ENCODE results near the gene PGA5.
"Not testable (repeated sequence)": the region's sequence is repeated elsewhere in the genome, so short reads cannot be mapped to it uniquely, and the experiment has no call there.

PGA5 gene

GRCh38 chr11:61240875-61241274, at the start of gene PGA5:
TSS of gene PGA5 (plus strand) at chr11:61241175. CDS start at chr11:61241227, 52 bp downstream.
- not testable (repeated sequence) for DNase-seq

DNA sequence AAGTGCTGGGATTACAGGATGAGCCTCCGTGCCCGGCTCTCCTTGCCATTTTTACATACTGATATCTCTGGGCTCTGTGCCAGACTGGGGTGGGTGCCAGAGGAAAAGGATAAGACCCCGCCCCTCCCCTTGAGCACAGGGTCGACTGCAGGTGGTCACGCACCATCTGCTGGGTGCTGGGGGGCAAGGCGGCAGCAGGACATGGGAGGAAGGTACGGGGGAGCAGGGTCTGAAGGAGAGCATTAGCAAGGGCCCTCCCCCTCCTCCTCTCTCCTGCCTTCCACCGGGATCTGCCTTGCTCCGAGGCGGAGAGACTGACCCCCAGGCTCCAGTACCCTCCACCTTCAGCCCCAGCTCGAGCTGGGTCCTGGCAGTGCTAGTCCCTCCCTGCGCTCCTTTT, 47.4 kb upstream of the PGA5 start:
- DNase-seq, result no peak

GRCh38 chr11:61194169-61194671, 46.8 kb upstream of the PGA5 start:
- no peak for DNase-seq

GRCh38 chr11:61194981-61195695, 45.8 kb upstream of the PGA5 start:
- DNase-seq, result no peak

GRCh38 chr11:61195719-61196118, 45.3 kb upstream of the PGA5 start:
- no peak for DNase-seq

DNA sequence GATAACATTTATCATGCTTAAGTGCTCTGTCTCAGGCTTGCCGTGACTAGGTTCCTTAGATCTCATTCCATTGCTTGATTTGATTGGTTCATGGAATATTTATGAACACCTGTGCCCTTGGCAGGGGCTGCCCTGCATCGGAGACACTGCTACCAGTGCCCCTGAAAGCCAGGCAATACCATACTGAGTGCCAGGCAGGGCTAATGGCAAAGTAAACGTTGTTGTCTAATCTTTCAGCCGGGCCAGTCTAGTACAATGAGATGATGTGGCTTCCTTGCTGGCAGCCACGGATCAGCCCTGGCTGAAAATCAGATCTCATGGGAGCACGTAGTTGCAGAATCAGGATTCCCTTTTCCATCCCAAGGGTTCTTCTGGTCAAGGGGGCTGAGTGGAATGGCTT, 42.6 kb upstream of the PGA5 start:
- no peak for DNase-seq

- no peak for DNase-seq
Measured at GRCh38 chr11:61198948-61199523, 41.9 kb upstream of the PGA5 start.

DNA sequence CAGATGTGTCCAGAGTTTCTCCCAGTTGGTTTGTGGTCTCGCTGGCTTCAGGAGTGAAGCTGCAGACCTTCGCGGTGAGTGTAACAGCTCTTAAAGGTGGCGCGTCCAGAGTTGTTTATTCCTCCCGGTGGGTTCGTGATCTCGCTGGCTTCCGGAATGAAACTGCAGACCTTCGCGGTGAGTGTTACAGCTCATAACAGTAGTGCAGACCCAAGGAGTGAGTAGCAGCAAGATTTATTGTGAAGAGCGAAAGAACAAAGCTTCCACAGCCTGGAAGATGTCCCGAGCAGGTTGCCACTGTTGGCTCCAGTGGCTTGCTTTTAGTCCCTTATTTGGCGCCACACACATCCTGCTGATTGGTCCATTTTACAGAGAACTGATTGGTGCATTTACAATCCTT, 39.5 kb upstream of the PGA5 start:
- DNase-seq, result peak; percentile 12

GRCh38 chr11:61202950-61203746, 37.8 kb upstream of the PGA5 start, which contains the start of gene PGA3:
TSS of gene PGA3 (plus strand) at chr11:61203515. CDS start at chr11:61203565, 50 bp downstream.
- not testable (repeated sequence) for DNase-seq

DNA sequence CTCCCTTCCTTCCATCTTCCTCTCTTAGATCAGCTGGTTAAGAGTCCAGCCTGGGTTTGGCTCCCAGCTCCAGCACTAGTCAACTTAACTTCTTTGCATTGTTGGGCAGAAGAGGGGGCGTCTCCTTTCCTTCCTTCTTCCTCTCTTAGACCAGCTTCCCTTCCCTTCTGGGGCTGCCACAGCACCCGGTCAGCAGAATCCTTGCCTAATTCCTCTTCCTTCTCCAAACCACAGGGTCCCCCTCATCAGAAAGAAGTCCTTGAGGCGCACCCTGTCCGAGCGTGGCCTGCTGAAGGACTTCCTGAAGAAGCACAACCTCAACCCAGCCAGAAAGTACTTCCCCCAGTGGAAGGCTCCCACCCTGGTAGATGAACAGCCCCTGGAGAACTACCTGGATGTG, 37.1 kb upstream of the PGA5 start:
- DNase-seq, result not testable (repeated sequence)

GRCh38 chr11:61204502-61205059, 36.4 kb upstream of the PGA5 start:
- DNase-seq, result not testable (repeated sequence)

- not testable (repeated sequence) for DNase-seq
Measured at GRCh38 chr11:61207636-61208310, 33.2 kb upstream of the PGA5 start.

- DNase-seq, result not testable (repeated sequence)
Measured at GRCh38 chr11:61210629-61211028, 30.3 kb upstream of the PGA5 start.

DNA sequence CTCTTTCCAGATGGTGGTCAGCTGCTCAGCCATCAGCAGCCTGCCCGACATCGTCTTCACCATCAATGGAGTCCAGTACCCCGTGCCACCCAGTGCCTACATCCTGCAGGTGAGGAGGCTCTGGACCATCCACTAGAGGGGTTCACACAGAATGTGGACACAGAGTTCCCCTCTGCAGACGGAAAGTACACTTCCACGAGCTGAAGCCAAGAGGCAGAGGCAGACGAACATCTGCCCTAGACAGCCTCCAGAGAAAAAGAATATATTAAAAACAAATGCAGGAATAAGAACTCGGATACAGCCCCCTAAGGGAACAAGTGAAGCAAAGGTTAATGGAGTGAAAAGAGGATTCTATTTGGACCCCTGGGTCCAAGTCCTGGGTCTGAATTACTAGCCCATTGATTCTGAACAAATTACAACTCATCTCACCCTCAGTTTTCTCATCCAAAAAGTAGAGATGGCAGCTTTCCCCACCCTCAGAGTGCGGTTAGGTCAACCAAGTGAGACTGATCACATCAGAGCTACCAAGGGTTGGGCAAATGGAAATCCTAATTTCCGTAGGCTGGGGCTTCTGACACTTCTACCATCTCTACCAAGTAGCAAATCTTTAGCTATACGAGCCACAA, 29.5 kb upstream of the PGA5 start:
- not testable (repeated sequence) for DNase-seq

DNA sequence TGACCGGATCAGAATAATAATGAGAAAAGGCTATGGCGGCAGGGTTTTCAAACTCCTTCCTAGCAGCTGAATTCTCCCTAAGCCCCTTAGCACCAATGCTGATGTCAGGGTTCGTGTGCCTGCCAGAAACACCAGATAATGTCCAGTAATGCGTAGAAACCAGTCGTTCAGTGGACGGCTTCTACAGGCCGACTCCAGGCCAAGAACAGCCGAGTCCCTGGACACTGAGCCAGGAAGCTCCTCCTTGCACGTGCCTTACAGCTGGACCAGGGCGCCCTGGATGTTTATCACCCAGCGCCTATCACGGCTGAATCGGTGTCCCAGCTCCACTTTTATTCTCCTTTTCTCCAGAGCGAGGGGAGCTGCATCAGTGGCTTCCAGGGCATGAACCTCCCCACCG, 28.8 kb upstream of the PGA5 start:
- not testable (repeated sequence) for DNase-seq

DNA sequence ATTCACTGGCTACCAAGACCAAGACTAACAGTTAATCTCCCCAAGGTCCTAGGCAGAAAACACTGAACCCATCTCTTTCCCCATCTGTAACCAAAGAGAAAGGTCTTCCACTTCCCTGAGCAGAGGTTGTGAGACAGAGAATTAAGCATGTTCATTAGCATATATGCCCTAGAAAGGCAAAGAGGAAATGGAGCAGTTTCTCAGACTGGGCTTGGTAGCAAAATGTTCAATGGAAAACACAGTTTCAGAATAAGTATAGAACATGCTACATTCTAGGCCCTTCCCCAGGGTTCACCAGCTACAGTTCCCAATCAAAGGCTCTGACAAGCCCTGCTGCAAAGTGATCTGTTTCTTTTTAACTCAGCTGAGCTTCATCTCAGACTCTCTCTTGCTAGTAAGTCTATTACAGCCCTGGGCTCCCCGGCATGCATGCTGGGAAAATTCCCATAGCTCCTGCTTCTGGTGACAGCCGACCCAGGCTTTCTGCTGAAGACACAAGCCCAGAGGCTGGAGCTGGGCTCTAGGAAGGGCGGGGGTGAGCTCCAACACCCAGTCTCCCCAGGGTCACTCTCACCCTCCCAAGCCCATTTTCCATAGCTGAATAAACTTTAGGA, 27.2 kb upstream of the PGA5 start:
- not testable (repeated sequence) for DNase-seq

GRCh38 chr11:61218306-61218705, 22.7 kb upstream of the PGA5 start:
- not testable (repeated sequence) for DNase-seq

GRCh38 chr11:61219016-61219415, 22.0 kb upstream of the PGA5 start:
- DNase-seq, result not testable (repeated sequence)

- not testable (repeated sequence) for DNase-seq
Measured at GRCh38 chr11:61222047-61222446, 18.9 kb upstream of the PGA5 start, which contains the start of gene PGA4. TSS of gene PGA4 (plus strand) at chr11:61222347. CDS start at chr11:61222401, 54 bp downstream.

DNA sequence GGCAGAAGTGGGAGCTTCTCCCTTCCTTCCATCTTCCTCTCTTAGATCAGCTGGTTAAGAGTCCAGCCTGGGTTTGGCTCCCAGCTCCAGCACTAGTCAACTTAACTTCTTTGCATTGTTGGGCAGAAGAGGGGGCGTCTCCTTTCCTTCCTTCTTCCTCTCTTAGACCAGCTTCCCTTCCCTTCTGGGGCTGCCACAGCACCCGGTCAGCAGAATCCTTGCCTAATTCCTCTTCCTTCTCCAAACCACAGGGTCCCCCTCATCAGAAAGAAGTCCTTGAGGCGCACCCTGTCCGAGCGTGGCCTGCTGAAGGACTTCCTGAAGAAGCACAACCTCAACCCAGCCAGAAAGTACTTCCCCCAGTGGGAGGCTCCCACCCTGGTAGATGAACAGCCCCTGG, 18.3 kb upstream of the PGA5 start:
- DNase-seq, result not testable (repeated sequence)

- not testable (repeated sequence) for DNase-seq
Measured at GRCh38 chr11:61226457-61227137, 14.4 kb upstream of the PGA5 start.

Measured in activated CD4-positive, alpha-beta T cell treated with anti-CD3 and anti-CD28 coated beads, Interleukin-2, Interleukin-6, amounts not matched to agents 100 ng/mL and 50 ng/mL, durations not matched to agents 16 hours and 8 hours (primary cell).